ENCODE measurements around the gene FASTK. TPM values are rescaled to one million over a fixed set of nuclear protein-coding genes. Genes with fewer than 3 reads are reported as not detected.

Gene FASTK
- total and polyA plus RNA-seq, 12 donors = 65.0 to 246 (median 77.1) TPM

- no peak overlapping the region for H3K27ac ChIP-seq
- peaks cover 5 to 49% (median 11%) of the 10 kb centered on the region in 9 donors for H3K4me1 ChIP-seq
- no peaks in the 10 kb centered on the region for H3K27me3 ChIP-seq
- no peak for TF ChIP-seq CTCF (IDR thresholded peaks at IDR 0.05)
- no peak overlapping the region for H3K4me3 ChIP-seq
- no peaks in the 10 kb centered on the region for H3K9me3 ChIP-seq
- no peak for DNase-seq
- peak in 1 of 8 donors; percentile 30 for ATAC-seq
- WGBS, 2 donors = 82% methylated on average over 24 of the region's 24 CpGs
- peaks cover 0 to 20% (median 0%) of the 10 kb centered on the region in 9 donors for H3K36me3 ChIP-seq
- intact Hi-C loops (cut with DNase I) = loop anchor here in 3 of 10 donors (10.0 kb wide), 3 partner anchors 57 to 217 kb away; partner anchors contain the start of gene ASIC3 (in 1 of the 3)
Measured at GRCh38 chr7:151101621-151102396, 21.2 kb upstream of the FASTK start.

GRCh38 chr7:151100921-151101320 is 20.3 kb upstream of the FASTK start:
- DNase-seq (no peak), ATAC-seq (peak in 2 of 8 donors; percentile 12 to 28)
- Histone ChIP-seq H3K36me3 (peaks cover 0 to 17% (median 0%) of the 10 kb centered on the region in 9 donors), H3K27me3 (no peaks in the 10 kb centered on the region), H3K4me3 (no peak overlapping the region), H3K4me1 (peaks cover 5 to 51% (median 11%) of the 10 kb centered on the region in 9 donors), H3K9me3 (no peaks in the 10 kb centered on the region), H3K27ac (no peak overlapping the region)
- intact Hi-C loops (cut with DNase I) = loop anchor here in 3 of 10 donors (10.0 kb wide), 3 partner anchors 56 to 216 kb away; partner anchors contain the start of gene ASIC3 (in 1 of the 3)
- TF ChIP-seq CTCF (IDR thresholded peaks at IDR 0.05) = no peak
- 84 to 89% methylated on average over 10 of the region's 10 CpGs for WGBS, 2 donors

- intact Hi-C loops (cut with DNase I) = loop anchor here in 3 of 10 donors (10.0 kb wide), 3 partner anchors 55 to 215 kb away; partner anchors contain the start of gene ASIC3 (in 1 of the 3)
- DNase-seq = no peak
Measured at GRCh38 chr7:151099486-151100211, 19.0 kb upstream of the FASTK start.

More at GRCh38 chr7:151099486-151100211, 19.0 kb upstream of the FASTK start:
- H3K9me3 ChIP-seq = no peaks in the 10 kb centered on the region
- H3K36me3 ChIP-seq = peaks cover 0 to 12% (median 0%) of the 10 kb centered on the region in 9 donors
- TF ChIP-seq CTCF (IDR thresholded peaks at IDR 0.05) = no peak
- H3K27ac ChIP-seq = no peak overlapping the region
- no peaks in the 10 kb centered on the region for H3K27me3 ChIP-seq
- WGBS, 2 donors = 63 to 67% methylated on average over 20 of the region's 20 CpGs
- ATAC-seq = peak in 7 of 8 donors; percentile 52 to 72 (median 60)
- peaks cover 5 to 59% (median 15%) of the 10 kb centered on the region in 9 donors for H3K4me1 ChIP-seq
- no peak overlapping the region for H3K4me3 ChIP-seq
